ENCODE measurements around the gene TC2N.

TC2N gene

DNA sequence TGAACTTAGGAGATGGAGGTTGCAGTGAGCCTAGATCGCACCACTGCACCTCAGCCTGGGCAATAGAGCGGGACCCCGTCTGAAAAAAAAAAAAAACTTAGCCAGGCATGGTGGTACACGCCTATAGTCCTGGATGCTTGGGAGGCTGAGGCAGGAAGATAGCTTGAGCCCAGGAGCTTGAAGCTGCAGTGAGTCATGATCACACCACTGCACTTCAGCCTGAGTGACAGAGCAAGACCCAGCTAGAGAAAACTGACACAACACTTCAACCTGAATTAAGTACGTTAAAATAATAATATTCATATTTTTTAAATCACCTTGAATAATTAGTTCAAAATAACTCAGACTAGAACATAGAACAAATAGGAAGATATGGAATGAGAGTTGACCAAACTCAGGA is 129.7 kb downstream of the TC2N start:
- Mint-ChIP-seq H3K4me1 (peaks cover 8% of the 10 kb centered on the region), H3K27ac (no peak overlapping the region), H3K9me3 (peaks cover 4% of the 10 kb centered on the region), H3K36me3 (peaks cover 7% of the 10 kb centered on the region), H3K27me3 (peaks cover 4% of the 10 kb centered on the region), H3K4me3 (no peak overlapping the region)
- CTCF ChIA-PET = no interaction called here
- DNase-seq = no peak

GRCh38 chr14:91732859-91733477 is 134.4 kb downstream of the TC2N start:
- Mint-ChIP-seq H3K4me3 (no peak overlapping the region), H3K27me3 (no peaks in the 10 kb centered on the region), H3K36me3 (peaks cover 2% of the 10 kb centered on the region), H3K27ac (no peak overlapping the region), H3K4me1 (peaks cover 4% of the 10 kb centered on the region), H3K9me3 (no peaks in the 10 kb centered on the region)
- CTCF ChIA-PET = no interaction called here
- no peak for DNase-seq

DNA sequence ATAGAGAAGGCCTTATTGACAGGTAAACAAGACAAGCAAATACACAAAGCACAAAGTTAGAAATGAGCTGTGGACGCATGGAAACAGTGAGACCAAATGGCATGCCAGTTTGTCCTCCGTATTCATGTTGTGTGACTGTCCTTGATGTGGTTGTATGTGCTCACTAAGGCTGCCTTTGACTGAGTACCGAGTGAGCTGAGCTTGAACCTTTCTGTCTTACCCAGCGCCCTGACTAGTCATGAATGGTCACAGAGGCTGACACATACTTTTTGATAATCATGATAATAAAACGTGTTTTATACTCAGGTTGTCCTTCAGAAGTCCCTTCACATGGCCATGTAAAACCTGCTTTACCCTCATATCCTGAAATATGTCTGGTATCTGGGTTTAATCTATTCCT is 134.9 kb downstream of the TC2N start:
- CTCF ChIA-PET = no interaction called here
- H3K27me3 Mint-ChIP-seq = no peaks in the 10 kb centered on the region
- peaks cover 4% of the 10 kb centered on the region for H3K4me1 Mint-ChIP-seq
- no peak overlapping the region for H3K4me3 Mint-ChIP-seq
- DNase-seq = no peak
- no peak overlapping the region for H3K27ac Mint-ChIP-seq
- peaks cover 2% of the 10 kb centered on the region for H3K36me3 Mint-ChIP-seq
- H3K9me3 Mint-ChIP-seq = no peaks in the 10 kb centered on the region

GRCh38 chr14:91731986-91732385 is 135.3 kb downstream of the TC2N start, which contains the start of gene CATSPERB:
Gene CATSPERB (minus strand): TSS chr14:91732086. CDS start chr14:91729479, 2,607 bp downstream.
- CTCF ChIA-PET = interaction anchor here (0.8 kb wide), 1 partner anchor 179 kb away, joined by 4 read pairs; no protein-coding TSS in a partner anchor

GRCh38 chr14:91731018-91731417 is 136.3 kb downstream of the TC2N start:
- Mint-ChIP-seq H3K4me1 (peaks cover 4% of the 10 kb centered on the region), H3K27me3 (no peaks in the 10 kb centered on the region), H3K27ac (no peak overlapping the region), H3K9me3 (no peaks in the 10 kb centered on the region), H3K36me3 (peaks cover 2% of the 10 kb centered on the region), H3K4me3 (no peak overlapping the region)
- CTCF ChIA-PET = interaction anchor here (0.8 kb wide), 1 partner anchor 180 kb away, joined by 4 read pairs; no protein-coding TSS in a partner anchor
- no peak for DNase-seq

More at GRCh38 chr14:91731986-91732385, 135.3 kb downstream of the TC2N start, which contains the start of gene CATSPERB:
- Mint-ChIP-seq H3K36me3 (peaks cover 2% of the 10 kb centered on the region), H3K9me3 (no peaks in the 10 kb centered on the region), H3K4me3 (no peak within 1 kb of the TSS), H3K27me3 (no peaks in the 10 kb centered on the region), H3K27ac (no peak within 1 kb of the TSS), H3K4me1 (peaks cover 4% of the 10 kb centered on the region)
- no peak for DNase-seq

GRCh38 chr14:91729756-91730155 is 137.6 kb downstream of the TC2N start:
- Mint-ChIP-seq H3K9me3 (no peaks in the 10 kb centered on the region), H3K4me3 (no peak overlapping the region), H3K36me3 (no peaks in the 10 kb centered on the region), H3K27me3 (no peaks in the 10 kb centered on the region), H3K4me1 (peaks cover 4% of the 10 kb centered on the region), H3K27ac (no peak overlapping the region)
- DNase-seq = no peak
- CTCF ChIA-PET = no interaction called here

Data from activated naive CD4-positive, alpha-beta T cell treated with anti-CD3 and anti-CD28 coated beads, Interleukin-2, amount 10 ng/mL, durations not matched to agents 7 days and 5 days (primary cell).